Motor neuron (in vitro differentiated cells): ENCODE data around the gene PRIMPOL. TPM values are rescaled to one million over a fixed set of nuclear protein-coding genes. Genes with fewer than 3 reads are reported as not detected.
"Not testable (repeated sequence)": the region's sequence is repeated elsewhere in the genome, so short reads cannot be mapped to it uniquely, and the experiment has no call there.

ENCODE experiments used
- ATAC-seq, 8 experiments: fragments of 200-7000 bp; cut with Tn5 transposase; replicated peaks in 6 of 8; 2 replicates each; pipeline ENCODE4 v1.8.0; 2021; ENCODE audit warnings: mild to moderate bottlenecking in 8 of 8, moderate library complexity in 8 of 8
- H3K27ac ChIP-seq, 2 donors: fragments of 250-450 bp; sonication (Bioruptor Pico); 2 replicates each; pipeline ENCODE4 v1.9.0; 2021; ENCODE audit warnings: antibody characterized with exemption in 2 of 2, mild to moderate bottlenecking in 2 of 2, moderate library complexity in 1 of 2
- H3K4me1 ChIP-seq, 2 donors: fragments of 250-450 bp; sonication (Bioruptor Pico); replicated peaks in 1 of 2; 2 replicates each; pipeline ENCODE4 v1.6.1; 2021; ENCODE audit warnings: antibody characterized with exemption in 2 of 2, mild to moderate bottlenecking in 2 of 2, moderate library complexity in 1 of 2
- H3K4me3 ChIP-seq, 5 donors: fragments of 250-450 bp; sonication (Bioruptor Pico); 2 replicates each; pipeline ENCODE4 v1.9.0; 2021; ENCODE audit warnings: antibody characterized with exemption in 5 of 5, mild to moderate bottlenecking in 5 of 5, moderate library complexity in 4 of 5
- WGBS, 10 experiments: fragments of 450-650 bp; shearing (Covaris generic); methylation state at CpG; one replicate each; pipeline ENCODE4 v1.0.0; 2022; 5-methylcytosine and 5-hydroxymethylcytosine counted together
- in situ Hi-C, 9 experiments: fragments of 400-800 bp; cut with MboI; loops; one replicate each; pipeline ENCODE4 v1.15.0; 2021; ENCODE audit warnings: low sequenced_read_pairs in 9 of 9, low pct_unique_long_range_greater_than_20kb in 2 of 9; ENCODE audit not compliant: unreplicated experiment in 9 of 9
- total RNA-seq, 8 experiments: library from RNA; unstranded; fragments of 300-600 nt; gene quantifications; 2 replicates each; pipeline versions ENCODE4 v1.2.3 to v1.2.4, GENCODE V29; 2022

The PRIMPOL gene
- total RNA-seq, 8 experiments from 2014 or later = 9.0 to 24.8 (median 13.8) TPM

DNA sequence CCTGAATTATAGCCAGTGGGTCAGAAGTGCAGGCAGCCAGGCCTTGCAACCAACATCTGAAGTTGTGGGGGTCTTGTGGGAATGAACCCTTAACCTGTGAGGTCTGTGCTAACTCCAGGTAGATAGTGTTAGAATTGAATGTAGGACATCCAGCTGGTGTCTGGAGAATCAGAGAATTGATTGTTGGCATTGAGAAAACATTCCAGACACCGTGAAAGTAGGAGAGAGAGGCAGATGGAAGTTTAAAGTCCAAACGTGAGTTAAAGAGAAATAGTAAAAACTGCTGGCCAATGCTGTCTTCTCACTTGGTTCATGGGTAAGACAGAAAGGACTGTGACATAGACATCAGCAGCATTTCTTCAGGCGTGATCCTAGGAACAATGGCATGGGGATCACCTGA, 28.0 kb upstream of the PRIMPOL start:
- H3K4me1 ChIP-seq = no peaks in the 10 kb centered on the region
- WGBS, 10 experiments = 42 to 100% (median 91%) methylated on average over 1 to 3 of the region's 3 CpGs; no CpG with 5 or more reads in 2 of the 10 experiments
- no peak overlapping the region for H3K27ac ChIP-seq
- no peak overlapping the region for H3K4me3 ChIP-seq
- ATAC-seq = no peak
- in situ Hi-C loops = no loop called here

DNA sequence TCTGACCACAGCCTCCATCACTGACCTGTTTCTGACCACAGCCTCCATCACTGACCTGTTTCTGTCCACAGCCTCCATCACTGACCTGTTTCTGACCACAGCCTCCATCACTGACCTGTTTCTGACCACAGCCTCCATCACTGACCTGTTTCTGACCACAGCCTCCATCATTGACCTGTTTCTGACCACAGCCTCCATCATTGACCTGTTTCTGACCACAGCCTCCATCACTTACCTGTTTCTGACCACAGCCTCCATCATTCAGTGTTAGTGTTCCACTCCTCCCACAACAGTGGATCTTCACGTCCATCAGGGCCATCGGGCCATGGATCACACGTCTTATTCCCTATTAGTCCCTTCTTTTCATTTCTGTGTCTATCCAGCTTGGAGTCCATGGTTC, 25.0 kb upstream of the PRIMPOL start:
- WGBS, 10 experiments = 80 to 100% methylated on average over 1 of the region's 3 CpGs; no CpG with 5 or more reads in 8 of the 10 experiments
- H3K4me3 ChIP-seq, ATAC-seq, H3K27ac ChIP-seq, H3K4me1 ChIP-seq, in situ Hi-C loops: not testable (repeated sequence)

DNA sequence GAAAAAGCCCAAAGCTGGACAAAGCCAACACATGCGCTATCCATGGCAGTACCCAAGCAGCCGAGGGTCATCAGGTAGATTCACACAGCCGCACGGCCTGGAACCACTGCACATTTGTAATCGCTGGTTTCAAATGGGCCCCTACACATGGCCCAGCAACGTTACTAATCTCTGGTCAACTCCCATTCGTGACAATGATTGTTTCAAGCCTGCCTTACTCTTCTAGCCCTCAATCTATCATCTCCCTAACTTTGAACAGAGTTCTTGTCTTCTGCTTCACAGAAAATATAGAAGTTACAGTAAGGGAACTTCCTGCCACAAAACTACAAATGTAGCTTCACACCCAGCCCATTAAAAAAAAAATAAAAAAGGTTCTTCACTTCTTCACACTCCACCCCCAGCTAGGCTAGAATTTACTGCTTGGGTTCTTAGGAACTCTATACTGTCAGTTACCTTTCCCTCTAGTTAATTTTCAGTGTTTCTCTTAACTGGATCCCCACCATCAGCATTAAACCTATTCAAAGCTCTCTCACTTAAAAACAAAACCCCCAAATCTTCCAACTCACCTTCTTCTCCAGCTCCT, 24.5 kb upstream of the PRIMPOL start:
- 83 to 100% (median 90%) methylated on average over 2 to 7 of the region's 7 CpGs; no CpG with 5 or more reads in 3 of the 10 experiments for WGBS, 10 experiments
- H3K27ac ChIP-seq = no peak overlapping the region
- ATAC-seq = no peak
- H3K4me3 ChIP-seq = no peak overlapping the region
- in situ Hi-C loops = no loop called here
- no peaks in the 10 kb centered on the region for H3K4me1 ChIP-seq

- ATAC-seq, H3K4me1 ChIP-seq, H3K27ac ChIP-seq, in situ Hi-C loops, H3K4me3 ChIP-seq: not testable (repeated sequence)
- WGBS, 10 experiments = 74 to 100% (median 98%) methylated on average over 1 to 7 of the region's 11 CpGs; no CpG with 5 or more reads in 2 of the 10 experiments
Measured at GRCh38 chr4:184625783-184626596, 23.5 kb upstream of the PRIMPOL start.

GRCh38 chr4:184628103-184628502, 21.4 kb upstream of the PRIMPOL start:
- H3K4me1 ChIP-seq = no peaks in the 10 kb centered on the region
- in situ Hi-C loops = no loop called here
- WGBS, 10 experiments = 90 to 100% (median 100%) methylated on average over 1 to 4 of the region's 4 CpGs; no CpG with 5 or more reads in 1 of the 10 experiments
- no peak overlapping the region for H3K4me3 ChIP-seq
- peak in 1 of 8 experiments; percentile 47 for ATAC-seq
- H3K27ac ChIP-seq = no peak overlapping the region

GRCh38 chr4:184632842-184633241, 16.7 kb upstream of the PRIMPOL start:
- Histone ChIP-seq H3K4me3 (no peak overlapping the region), H3K27ac (no peak overlapping the region), H3K4me1 (no peaks in the 10 kb centered on the region)
- WGBS, 10 experiments = 86 to 100% (median 94%) methylated on average over 1 of the region's 1 CpG; no CpG with 5 or more reads in 6 of the 10 experiments
- in situ Hi-C loops = no loop called here
- ATAC-seq = no peak

DNA sequence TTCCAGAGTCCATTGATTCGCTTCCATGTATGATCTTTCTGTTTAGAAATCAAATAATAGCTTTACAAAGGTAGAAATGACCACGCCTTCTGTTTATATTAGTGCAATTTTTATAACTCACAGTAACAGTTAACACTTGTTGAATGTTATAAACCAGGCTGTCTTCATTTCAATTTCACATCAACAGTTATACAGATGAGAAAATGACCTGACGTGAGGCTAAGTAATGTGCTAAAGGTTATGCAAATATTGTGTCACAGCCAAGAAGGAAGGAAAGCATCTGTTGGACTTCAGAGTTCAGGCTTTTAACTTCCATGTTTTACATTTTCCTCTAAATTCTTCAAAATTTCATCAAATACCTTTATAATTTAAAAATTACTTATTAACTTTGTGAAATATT, 14.2 kb upstream of the PRIMPOL start:
- H3K4me1 ChIP-seq = no peaks in the 10 kb centered on the region
- WGBS, 10 experiments = 14 to 100% (median 96%) methylated on average over 1 to 3 of the region's 3 CpGs; no CpG with 5 or more reads in 1 of the 10 experiments
- H3K27ac ChIP-seq = no peak overlapping the region
- no peak for ATAC-seq
- H3K4me3 ChIP-seq = no peak overlapping the region
- in situ Hi-C loops = no loop called here

DNA sequence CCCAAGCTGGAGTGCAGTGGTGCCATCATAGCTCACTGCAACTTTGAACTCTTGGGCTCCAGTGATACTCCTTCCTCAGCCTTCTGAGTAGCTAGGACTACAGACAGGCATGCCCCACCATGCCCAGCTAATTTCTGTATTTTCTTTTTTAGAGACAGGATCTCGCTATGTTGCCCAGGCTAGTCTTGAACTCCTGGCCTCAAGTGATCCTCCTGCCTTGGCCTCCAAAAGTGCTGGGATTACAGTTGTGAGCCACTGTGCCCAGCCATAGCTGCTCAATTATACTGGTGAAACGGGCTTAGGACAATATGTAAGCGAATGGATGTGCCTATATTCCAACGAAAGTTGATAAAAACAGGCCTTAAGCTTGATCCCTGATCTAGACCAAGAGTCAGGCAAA, 13.4 kb upstream of the PRIMPOL start:
- ATAC-seq = no peak
- Histone ChIP-seq H3K4me3 (no peak overlapping the region), H3K27ac (no peak overlapping the region), H3K4me1 (no peaks in the 10 kb centered on the region)
- 87 to 100% (median 97%) methylated on average over 1 to 4 of the region's 4 CpGs; no CpG with 5 or more reads in 3 of the 10 experiments for WGBS, 10 experiments
- in situ Hi-C loops = no loop called here

DNA sequence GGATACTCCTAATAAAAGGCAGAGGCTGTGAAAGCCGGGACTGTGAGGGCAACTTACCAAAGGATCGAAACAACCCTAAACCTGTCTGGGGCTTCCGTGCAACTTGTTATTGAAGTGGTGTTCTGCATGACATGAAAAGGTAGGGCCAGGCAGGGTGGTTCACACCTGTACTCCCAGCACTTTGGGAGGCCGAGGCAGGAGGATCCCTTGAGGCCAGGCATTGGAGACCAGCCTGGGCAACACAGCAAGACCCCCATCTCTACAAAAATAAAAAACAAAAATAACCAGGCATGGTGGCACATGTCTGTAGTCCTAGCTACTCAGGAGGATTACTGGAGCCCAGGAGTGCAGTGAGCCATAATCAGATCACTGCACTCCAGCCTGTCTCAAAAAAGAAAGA, 12.6 kb upstream of the PRIMPOL start:
- no peak overlapping the region for H3K27ac ChIP-seq
- ATAC-seq = no peak
- no peaks in the 10 kb centered on the region for H3K4me1 ChIP-seq
- 71 to 100% (median 93%) methylated on average over 1 to 4 of the region's 4 CpGs; no CpG with 5 or more reads in 4 of the 10 experiments for WGBS, 10 experiments
- no peak overlapping the region for H3K4me3 ChIP-seq
- in situ Hi-C loops = no loop called here

DNA sequence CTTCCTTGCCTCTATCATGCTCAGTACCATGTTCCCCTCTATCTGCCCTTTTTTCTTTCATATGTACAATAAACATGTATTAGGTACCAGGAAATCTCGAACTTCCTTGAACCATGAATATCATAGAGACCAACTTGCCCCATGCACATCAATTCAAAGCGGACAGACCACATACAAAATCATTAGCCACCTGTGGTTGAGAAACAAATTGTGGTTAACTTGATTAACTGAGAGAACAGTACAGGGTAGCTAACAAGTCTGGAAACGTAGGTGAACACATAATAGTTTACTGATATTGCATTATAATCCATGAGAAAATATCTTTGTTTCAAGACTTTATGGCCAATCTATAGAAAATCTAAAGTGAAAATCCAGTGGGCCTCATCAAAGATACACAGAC, 8.5 kb upstream of the PRIMPOL start:
- no peak for ATAC-seq
- H3K4me3 ChIP-seq = no peak overlapping the region
- peaks cover 17 to 19% of the 10 kb centered on the region in 2 donors for H3K4me1 ChIP-seq
- WGBS, 10 experiments = 81 to 100% (median 92%) methylated on average over 1 to 3 of the region's 3 CpGs; no CpG with 5 or more reads in 1 of the 10 experiments
- H3K27ac ChIP-seq = no peak overlapping the region
- in situ Hi-C loops = no loop called here

- in situ Hi-C loops = no loop called here
- Histone ChIP-seq H3K4me1 (peaks cover 22 to 24% of the 10 kb centered on the region in 2 donors), H3K4me3 (no peak overlapping the region), H3K27ac (no peak overlapping the region)
- ATAC-seq = no peak
- WGBS, 10 experiments = 86 to 100% (median 100%) methylated on average over 2 to 5 of the region's 5 CpGs
Measured at GRCh38 chr4:184641451-184641850, 8.1 kb upstream of the PRIMPOL start.

DNA sequence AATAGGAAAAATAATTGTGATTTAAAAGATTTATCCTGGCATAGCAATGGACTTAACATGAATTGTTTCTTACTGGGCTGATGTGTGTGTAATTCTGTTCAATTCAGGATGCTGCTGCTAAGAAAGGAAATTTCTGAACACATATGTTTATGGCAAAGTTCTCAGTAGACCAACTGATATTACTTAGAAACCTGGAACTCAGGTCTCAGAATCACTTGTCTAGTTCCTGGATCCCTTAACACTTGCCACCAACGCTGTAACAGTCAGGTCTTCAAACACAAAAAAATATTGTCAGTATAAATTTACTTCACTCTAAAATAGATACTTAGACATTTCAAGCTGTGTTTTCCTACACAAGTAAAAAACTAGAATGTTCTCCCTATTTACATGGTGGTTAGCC, 5.8 kb upstream of the PRIMPOL start:
- 50 to 100% (median 67%) methylated on average over 1 of the region's 1 CpG; no CpG with 5 or more reads in 1 of the 10 experiments for WGBS, 10 experiments
- no peak for ATAC-seq
- in situ Hi-C loops = no loop called here
- Histone ChIP-seq H3K4me1 (peaks cover 34 to 38% of the 10 kb centered on the region in 2 donors), H3K27ac (no peak overlapping the region), H3K4me3 (no peak overlapping the region)

- peaks cover 34 to 38% of the 10 kb centered on the region in 2 donors for H3K4me1 ChIP-seq
- in situ Hi-C loops = no loop called here
- no peak overlapping the region for H3K4me3 ChIP-seq
- peak overlapping the region in 1 of 2 donors; percentile 61 for H3K27ac ChIP-seq
- peak in 6 of 8 experiments; percentile 1 to 30 (median 24) for ATAC-seq
- WGBS, 10 experiments = 42 to 100% (median 83%) methylated on average over 1 to 6 of the region's 9 CpGs
Measured at GRCh38 chr4:184644553-184645307, 4.8 kb upstream of the PRIMPOL start.
